Esophagus squamous epithelium (tissue), 5 donors: ENCODE data around the gene RPL18A. TPM values are rescaled to one million over a fixed set of nuclear protein-coding genes. Genes with fewer than 3 reads are reported as not detected.
"Not testable (repeated sequence)": the region's sequence is repeated elsewhere in the genome, so short reads cannot be mapped to it uniquely, and the experiment has no call there.

Experiments
- DNase-seq: peaks from one replicate; lab custom pipeline; 2025; lab: John Stamatoyannopoulos, UW
- H3K27ac ChIP-seq, 4 donors: fragments of 200-600 bp; sonication (generic); one replicate each; pipeline ENCODE4 v1.5.1; 2016 to 2019; ENCODE audit warnings: mild to moderate bottlenecking in 1 of 4
- H3K27me3 ChIP-seq, 4 donors: fragments of 200-600 bp; sonication (generic); 1 replicate in 3 of 4; 2 replicates in 1 of 4; pipeline versions ENCODE4 v1.5.1 to v1.6.0; 2017 to 2021; ENCODE audit warnings: antibody characterized with exemption in 1 of 4
- H3K36me3 ChIP-seq, 3 donors: fragments of 200-600 bp; sonication (generic); one replicate each; pipeline ENCODE4 v1.5.1; 2016 to 2019
- H3K4me1 ChIP-seq, 3 donors: fragments of 200-600 bp; sonication (generic); one replicate each; pipeline ENCODE4 v1.5.1; 2017 to 2019
- H3K4me3 ChIP-seq, 4 donors: fragments of 200-600 bp; sonication (generic); 1 replicate in 3 of 4; 2 replicates in 1 of 4; pipeline ENCODE4 v1.5.1; 2016 to 2019; ENCODE audit warnings: mild to moderate bottlenecking in 2 of 4, moderate library complexity in 1 of 4
- H3K9me3 ChIP-seq, 3 donors: fragments of 200-600 bp; sonication (generic); one replicate each; pipeline ENCODE4 v1.5.1; 2016 to 2019
- CTCF ChIP-seq, 6 experiments: fragments of 450-650 bp in 4 of 6; fragments of 200-600 bp in 2 of 6; sonication (generic) in 2 of 6; IDR thresholded peaks; one replicate each; pipeline ENCODE4 v1.5.1; 2016 to 2019; ENCODE audit warnings: antibody characterized with exemption in 6 of 6, mild to moderate bottlenecking in 4 of 6, moderate library complexity in 4 of 6
- POLR2A ChIP-seq, 4 donors: fragments of 450-650 bp; IDR thresholded peaks; one replicate each; pipeline ENCODE4 v1.6.1; 2017; ENCODE audit warnings: antibody characterized with exemption in 4 of 4, mild to moderate bottlenecking in 4 of 4, moderate library complexity in 3 of 4
- WGBS, 2 donors: methylation state at CpG; one replicate each; pipeline ENCODE4 v1.1.5; 2018; 5-methylcytosine and 5-hydroxymethylcytosine counted together
- intact Hi-C: fragments of 100-400 bp; cut with DNase I; formaldehyde crosslinking; loops from one replicate; pipeline ENCODE4 v1.15.0; 2022
- total RNA-seq, 4 donors: library from RNA; depleted of rRNA; stranded (reverse); fragments of >200 nt; gene quantifications; one replicate each; pipeline ENCODE4 v1.1.0, GENCODE V29; 2016
- donor health status: DM: yes; HTN: yes; CAD: no.

RPL18A gene
- total RNA-seq, 4 donors from 2014 or later = 1,080 to 2,192 (median 1,622) TPM

- TF ChIP-seq CTCF (IDR thresholded peaks at IDR 0.05) (no peak), POLR2A (IDR thresholded peaks at IDR 0.05) (no peak)
- intact Hi-C loops = no loop called here
These were observed 19.8 kb downstream of the RPL18A start for GRCh38 chr19:17879466-17879865.

GRCh38 chr19:17881701-17882100, 22.0 kb downstream of the RPL18A start:
- intact Hi-C loops = no loop called here
- H3K9me3 ChIP-seq = no peaks in the 10 kb centered on the region
- peaks cover 0 to 27% (median 0%) of the 10 kb centered on the region in 4 donors for H3K27me3 ChIP-seq
- TF ChIP-seq POLR2A (IDR thresholded peaks at IDR 0.05) (no peak), CTCF (IDR thresholded peaks at IDR 0.05) (no peak)
- H3K4me1 ChIP-seq = no peaks in the 10 kb centered on the region
- H3K27ac ChIP-seq = no peak overlapping the region
- WGBS, 2 donors = 30 to 53% methylated on average over 2 to 3 of the region's 7 CpGs
- H3K36me3 ChIP-seq = no peaks in the 10 kb centered on the region
- no peak overlapping the region for H3K4me3 ChIP-seq
- no peak for DNase-seq

More at GRCh38 chr19:17879466-17879865, 19.8 kb downstream of the RPL18A start:
- WGBS, 2 donors = 47% methylated on average over 2 of the region's 7 CpGs; no CpG with 5 or more reads in 1 of the 2 donors
- DNase-seq = no peak
- Histone ChIP-seq H3K4me3 (no peak overlapping the region), H3K27ac (no peak overlapping the region), H3K36me3 (no peaks in the 10 kb centered on the region), H3K4me1 (no peaks in the 10 kb centered on the region), H3K9me3 (no peaks in the 10 kb centered on the region), H3K27me3 (peaks cover 0 to 45% (median 0%) of the 10 kb centered on the region in 4 donors)

- DNase-seq = no peak
- Histone ChIP-seq H3K4me1 (no peaks in the 10 kb centered on the region), H3K9me3 (no peaks in the 10 kb centered on the region), H3K27ac (no peak overlapping the region), H3K36me3 (no peaks in the 10 kb centered on the region), H3K27me3 (peaks cover 0 to 37% (median 0%) of the 10 kb centered on the region in 4 donors), H3K4me3 (no peak overlapping the region)
- TF ChIP-seq CTCF (IDR thresholded peaks at IDR 0.05) (no peak), POLR2A (IDR thresholded peaks at IDR 0.05) (no peak)
- intact Hi-C loops = no loop called here
- WGBS, 2 donors = 45 to 72% methylated on average over 1 to 6 of the region's 33 CpGs
These were observed 24.1 kb downstream of the RPL18A start for GRCh38 chr19:17883627-17884410.

- DNase-seq = no peak
- no peak overlapping the region for H3K4me3 ChIP-seq
- no peaks in the 10 kb centered on the region for H3K36me3 ChIP-seq
- H3K27me3 ChIP-seq = peaks cover 0 to 59% (median 0%) of the 10 kb centered on the region in 4 donors
- no peaks in the 10 kb centered on the region for H3K4me1 ChIP-seq
- no peak for TF ChIP-seq CTCF (IDR thresholded peaks at IDR 0.05)
- TF ChIP-seq POLR2A (IDR thresholded peaks at IDR 0.05) = no peak
- intact Hi-C loops = no loop called here
- H3K27ac ChIP-seq = no peak overlapping the region
- no peaks in the 10 kb centered on the region for H3K9me3 ChIP-seq
- WGBS, 2 donors = 66 to 73% methylated on average over 7 of the region's 7 CpGs
These were observed 26.8 kb downstream of the RPL18A start for GRCh38 chr19:17886515-17886914.

GRCh38 chr19:17887221-17887620, 27.5 kb downstream of the RPL18A start:
- H3K4me1 ChIP-seq, intact Hi-C loops, H3K27ac ChIP-seq, DNase-seq, H3K9me3 ChIP-seq, H3K36me3 ChIP-seq, H3K4me3 ChIP-seq: not testable (repeated sequence)
- WGBS, 2 donors = 61 to 67% methylated on average over 4 of the region's 4 CpGs
- H3K27me3 ChIP-seq = peaks cover 0 to 59% (median 0%) of the 10 kb centered on the region in 4 donors
